HepG2 (cell line): ENCODE measurements around the gene MISFA. TPM values are rescaled to one million over a fixed set of nuclear protein-coding genes. Genes with fewer than 3 reads are reported as not detected.
A peak's percentile ranks its signal among the peaks of the same experiment; 100 is the strongest.

Experiments
- BORCS8-MEF2B ChIP-seq: sonication (generic); formaldehyde crosslinking; IDR thresholded peaks from 2 replicates; pipeline ENCODE4 v1.8.0; 2022; ENCODE audit warnings: mild to moderate bottlenecking, missing genetic modification reagents
- HNF4G ChIP-seq, 2 experiments: sonication (generic) in 1 of 2; formaldehyde crosslinking in 1 of 2; IDR thresholded peaks; 2 replicates each; pipeline versions ENCODE4 v1.4.0 to v1.6.1; 2011 to 2020; ENCODE audit warnings: borderline replicate concordance in 2 of 2, low read depth in 2 of 2, mild to moderate bottlenecking in 2 of 2, low read length in 1 of 2, missing genetic modification reagents in 1 of 2, moderate library complexity in 1 of 2
- KDM5A ChIP-seq: fragments of 200-600 bp; sonication (generic); IDR thresholded peaks from 2 replicates; pipeline ENCODE4 v1.7.0; 2018; ENCODE audit warnings: antibody characterized with exemption, mild to moderate bottlenecking, low read length, borderline replicate concordance
- KMT2A ChIP-seq: sonication (generic); formaldehyde crosslinking; IDR thresholded peaks from 2 replicates; pipeline ENCODE4 v1.4.0; 2020; ENCODE audit warnings: missing genetic modification reagents
- MLXIP ChIP-seq: sonication (generic); formaldehyde crosslinking; IDR thresholded peaks from 2 replicates; pipeline ENCODE4 v1.9.0; 2021; ENCODE audit warnings: missing genetic modification reagents, borderline replicate concordance
- MTF1 ChIP-seq: sonication (generic); formaldehyde crosslinking; IDR thresholded peaks from 2 replicates; pipeline ENCODE4 v1.5.0; 2020; ENCODE audit warnings: missing genetic modification reagents
- NFATC3 ChIP-seq: sonication (generic); formaldehyde crosslinking; IDR thresholded peaks from 2 replicates; pipeline ENCODE4 v1.5.1; 2020; ENCODE audit warnings: mild to moderate bottlenecking, missing genetic modification reagents
- PAWR ChIP-seq: sonication (generic); formaldehyde crosslinking; IDR thresholded peaks from 2 replicates; pipeline ENCODE4 v1.4.0; 2020; ENCODE audit warnings: missing genetic modification reagents, mild to moderate bottlenecking, borderline replicate concordance
- PCBP2 ChIP-seq: fragments of 200-400 bp; formaldehyde crosslinking; optimal IDR thresholded peaks from 2 replicates; pipeline ENCODE3; 2018; ENCODE audit warnings: low read length, low read depth; ENCODE audit not compliant: poor library complexity, severe bottlenecking
- SOX13 ChIP-seq, 3 experiments: fragments of 450-650 bp in 1 of 3; sonication (generic) in 1 of 3; formaldehyde crosslinking in 1 of 3; IDR thresholded peaks in 2 of 3; conservative IDR thresholded peaks in 1 of 3; 2 replicates each; pipeline versions ENCODE4 v1.5.0 to v1.6.1; 2016 to 2020; ENCODE audit warnings: antibody characterized with exemption in 1 of 3, mild to moderate bottlenecking in 1 of 3, missing compliant biosample characterization in 1 of 3, missing genetic modification reagents in 1 of 3, moderate library complexity in 1 of 3
- TBX3 ChIP-seq: fragments of 450-650 bp; IDR thresholded peaks from 2 replicates; pipeline ENCODE4 v1.6.1; 2017; ENCODE audit warnings: antibody characterized with exemption, mild to moderate bottlenecking, inconsistent platforms, borderline replicate concordance
- TCF12 ChIP-seq, 2 experiments: fragments of 450-650 bp in 1 of 2; sonication (generic) in 1 of 2; formaldehyde crosslinking in 1 of 2; IDR thresholded peaks; 2 replicates each; pipeline versions ENCODE4 v1.6.1 to v1.8.0; 2017 to 2022; ENCODE audit warnings: antibody characterized with exemption in 1 of 2, mild to moderate bottlenecking in 1 of 2, missing genetic modification reagents in 1 of 2, moderate library complexity in 1 of 2
- UBTF ChIP-seq: sonication (generic); formaldehyde crosslinking; IDR thresholded peaks from 2 replicates; pipeline ENCODE4 v1.4.0; 2020; ENCODE audit warnings: mild to moderate bottlenecking, missing genetic modification reagents
- ZNF138 ChIP-seq: sonication (generic); formaldehyde crosslinking; IDR thresholded peaks from 2 replicates; pipeline ENCODE4 v1.5.0; 2020; ENCODE audit warnings: mild to moderate bottlenecking, low read depth, missing genetic modification reagents
- ZNF563 ChIP-seq: sonication (generic); formaldehyde crosslinking; IDR thresholded peaks from 2 replicates; pipeline ENCODE4 v1.8.0; 2022; ENCODE audit warnings: mild to moderate bottlenecking, moderate library complexity, missing genetic modification reagents
- ZNF660 ChIP-seq: sonication (generic); formaldehyde crosslinking; IDR thresholded peaks from 2 replicates; pipeline ENCODE4 v1.5.1; 2020; ENCODE audit warnings: mild to moderate bottlenecking, low read depth, missing genetic modification reagents, borderline replicate concordance
- ZNF782 ChIP-seq: sonication (generic); formaldehyde crosslinking; IDR thresholded peaks from 2 replicates; pipeline ENCODE4 v1.4.0; 2020; ENCODE audit warnings: missing genetic modification reagents, mild to moderate bottlenecking, borderline replicate concordance
- polyA plus RNA-seq, 8 experiments: library from polyadenylated mRNA; depleted of rRNA in 3 of 8; stranded (reverse) in 7 of 8; unstranded in 1 of 8; fragments of >200 nt; fragmentation: Illumina TruSeq in 4 of 8; extraction: Trizol in 4 of 8; gene quantifications; 2 replicates each; pipeline versions ENCODE4 v1.2.1 to v1.2.3, GENCODE V29; 2011 to 2016; ENCODE audit warnings: low read depth in 4 of 8, missing spikeins in 1 of 8, mixed read lengths in 1 of 8; ENCODE audit not compliant: insufficient read depth in 1 of 8
- total RNA-seq, 5 experiments: library from RNA; depleted of rRNA; stranded (reverse); fragments of >200 nt; fragmentation: Illumina TruSeq; extraction: Trizol; gene quantifications; 2 replicates each; pipeline ENCODE4 v1.2.3, GENCODE V29; 2016; ENCODE audit warnings: low read depth in 1 of 5
- TF ChIP-seq, protein P1 (sequence below): sonication (generic); formaldehyde crosslinking; IDR thresholded peaks from 2 replicates; pipeline ENCODE4 v1.4.0; 2020; ENCODE audit warnings: mild to moderate bottlenecking, missing genetic modification reagents

MISFA gene
- total and polyA plus RNA-seq, 2 of the 13 experiments (the other 11 are each of a cell fraction or from before 2014, with no cell fraction given): 1.4 to 5.4 TPM

GRCh38 chr11:18634140-18635032, 34.8 kb downstream of the MISFA start, which contains the start of gene SPTY2D1 (continued):
- TF ChIP-seq MLXIP (CRISPR knock-in tag): no peak
- no peak for TF ChIP-seq PCBP2
- TF ChIP-seq KDM5A: peak; percentile 92
- TF ChIP-seq NFATC3 (CRISPR knock-in tag): no peak
- no peak for TF ChIP-seq MTF1
- TF ChIP-seq ZNF660 (CRISPR knock-in tag): no peak
- no peak for TF ChIP-seq HNF4G (IDR thresholded peaks at IDR 0.05; ENCODE audit: borderline replicate concordance, low read depth, low read length)
- no peak for TF ChIP-seq HNF4G (CRISPR knock-in tag; IDR thresholded peaks at IDR 0.05; ENCODE audit: borderline replicate concordance, low read depth)
- TF ChIP-seq, protein P1, sequence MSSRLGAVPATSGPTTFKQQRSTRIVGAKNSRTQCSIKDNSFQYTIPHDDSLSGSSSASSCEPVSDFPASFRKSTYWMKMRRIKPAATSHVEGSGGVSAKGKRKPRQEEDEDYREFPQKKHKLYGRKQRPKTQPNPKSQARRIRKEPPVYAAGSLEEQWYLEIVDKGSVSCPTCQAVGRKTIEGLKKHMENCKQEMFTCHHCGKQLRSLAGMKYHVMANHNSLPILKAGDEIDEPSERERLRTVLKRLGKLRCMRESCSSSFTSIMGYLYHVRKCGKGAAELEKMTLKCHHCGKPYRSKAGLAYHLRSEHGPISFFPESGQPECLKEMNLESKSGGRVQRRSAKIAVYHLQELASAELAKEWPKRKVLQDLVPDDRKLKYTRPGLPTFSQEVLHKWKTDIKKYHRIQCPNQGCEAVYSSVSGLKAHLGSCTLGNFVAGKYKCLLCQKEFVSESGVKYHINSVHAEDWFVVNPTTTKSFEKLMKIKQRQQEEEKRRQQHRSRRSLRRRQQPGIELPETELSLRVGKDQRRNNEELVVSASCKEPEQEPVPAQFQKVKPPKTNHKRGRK (CRISPR knock-in tag): no peak
- TF ChIP-seq UBTF: 0 out of 2 replicates have a peak, but pooled peaks have one; percentile 33
- TF ChIP-seq ZNF782 (CRISPR knock-in tag): no peak; the same call in 1 of the 2 replicates
- TF ChIP-seq TBX3: no peak
- TF ChIP-seq PAWR (CRISPR knock-in tag): no peak
- no peak for TF ChIP-seq SOX13 (IDR thresholded peaks at IDR 0.05)
- peak in 1 of 2 experiments; percentile 44; a peak in 2 of 4 replicates for TF ChIP-seq SOX13 (CRISPR knock-in tag; conservative IDR thresholded peaks at IDR 0.05 in 1 of 2, IDR thresholded peaks at IDR 0.05 in 1 of 2)
- TF ChIP-seq ZNF563: peak; percentile 92
- no peak for TF ChIP-seq TCF12 (IDR thresholded peaks at IDR 0.05)
- TF ChIP-seq TCF12 (CRISPR knock-in tag; IDR thresholded peaks at IDR 0.05): no peak
- TF ChIP-seq ZNF138 (CRISPR knock-in tag): no peak
- TF ChIP-seq KMT2A (CRISPR knock-in tag): peak; percentile 93
- peak; percentile 73; the same call in 1 of the 2 replicates for TF ChIP-seq BORCS8-MEF2B (CRISPR knock-in tag)
